HG03045 (cell line): ENCODE data around the gene ALS2CL.

ENCODE experiments used
- ATAC-seq: cut with Tn5 transposase; IDR thresholded peaks from one replicate; pipeline ENCODE4 v1.9.1; 2021; ENCODE audit warnings: mild to moderate bottlenecking, moderate library complexity; ENCODE audit not compliant: unreplicated experiment

Gene ALS2CL

DNA sequence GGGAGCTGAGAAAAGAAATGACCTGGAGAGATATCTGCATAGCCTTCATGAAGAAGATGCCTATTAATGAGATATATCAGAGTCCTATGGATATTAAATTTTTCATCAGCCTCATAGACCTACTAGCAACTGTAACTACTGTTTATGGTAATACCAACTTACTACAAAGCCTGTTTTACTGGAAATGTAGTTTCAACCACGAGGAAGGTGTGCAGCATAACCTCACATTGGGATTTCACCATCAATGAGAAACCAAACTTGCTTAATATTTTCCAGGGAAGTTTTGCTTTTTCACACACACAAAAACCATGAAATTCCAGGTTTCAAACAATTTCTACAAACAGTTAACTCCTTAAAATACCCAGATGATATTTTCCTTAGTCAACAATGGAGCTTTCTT lies 49.8 kb downstream of the ALS2CL start:
- no peak for ATAC-seq

DNA sequence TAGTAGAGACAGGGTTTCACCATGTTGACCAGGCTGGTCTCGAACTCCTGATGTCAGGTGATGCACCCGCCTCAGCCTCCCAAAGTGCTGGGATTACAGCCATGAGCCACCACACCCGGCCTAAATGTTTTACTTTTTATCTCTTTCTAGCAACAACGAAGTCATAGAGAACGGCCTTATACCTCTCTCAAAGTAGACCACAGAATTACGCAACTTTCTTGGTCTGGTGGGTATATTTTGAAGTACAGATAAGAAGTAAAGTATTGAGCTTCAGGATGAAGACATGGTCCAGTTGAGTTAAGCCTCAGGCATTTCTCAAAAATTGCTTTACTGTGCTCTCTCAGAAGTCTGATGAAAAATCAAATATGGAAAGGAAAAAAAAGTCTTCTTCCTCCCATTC lies 50.5 kb downstream of the ALS2CL start:
- ATAC-seq: no peak

GRCh38 chr3:46640927-46641326 lies 52.6 kb downstream of the ALS2CL start:
- ATAC-seq: no peak

DNA sequence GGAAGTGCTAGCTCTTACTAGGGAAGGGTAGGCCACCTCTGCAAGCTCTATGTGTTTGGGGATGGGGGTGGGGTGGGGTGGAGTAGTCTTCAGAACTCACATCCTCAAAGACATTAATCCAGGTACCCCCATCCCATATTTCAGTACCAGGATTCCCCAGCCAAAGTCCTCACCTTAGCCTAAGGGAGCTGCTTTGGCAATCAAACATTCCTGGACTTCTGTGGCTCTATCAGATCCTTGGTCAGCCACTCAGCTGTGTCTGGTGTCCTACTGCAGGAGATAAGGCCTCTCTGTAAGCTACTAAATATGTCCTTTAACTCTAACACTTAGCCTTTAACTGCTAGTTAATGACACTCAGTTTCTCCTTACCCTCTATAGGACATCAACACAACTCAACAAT lies 54.3 kb downstream of the ALS2CL start:
- no peak for ATAC-seq

GRCh38 chr3:46634856-46635255 lies 58.6 kb downstream of the ALS2CL start:
- ATAC-seq: no peak

DNA sequence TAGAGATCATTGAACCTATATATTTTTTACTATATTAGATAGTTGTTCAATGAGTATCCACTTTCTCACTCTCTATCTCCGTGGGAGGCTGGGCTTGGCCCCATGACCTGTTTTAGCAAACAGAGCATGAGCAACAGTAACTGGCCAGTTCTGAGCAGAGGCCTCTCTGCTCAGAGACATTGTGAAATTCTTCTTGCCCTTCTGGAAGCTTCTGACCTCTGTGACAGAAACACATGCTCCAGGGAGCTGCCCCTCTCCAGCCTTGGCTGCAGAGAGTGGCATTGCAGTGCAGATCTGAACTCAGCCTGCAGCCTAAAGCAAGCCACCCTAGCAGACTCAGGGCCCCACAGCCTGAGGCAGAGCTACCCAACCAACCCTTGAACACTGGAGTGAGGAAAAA lies 60.7 kb downstream of the ALS2CL start:
- no peak for ATAC-seq

GRCh38 chr3:46629551-46630517 lies 63.6 kb downstream of the ALS2CL start:
- ATAC-seq: peak; percentile 83

- ATAC-seq: no peak
Measured at GRCh38 chr3:46628901-46629369, 64.5 kb downstream of the ALS2CL start.

- ATAC-seq: no peak
Measured at GRCh38 chr3:46627078-46627477, 66.4 kb downstream of the ALS2CL start.

DNA sequence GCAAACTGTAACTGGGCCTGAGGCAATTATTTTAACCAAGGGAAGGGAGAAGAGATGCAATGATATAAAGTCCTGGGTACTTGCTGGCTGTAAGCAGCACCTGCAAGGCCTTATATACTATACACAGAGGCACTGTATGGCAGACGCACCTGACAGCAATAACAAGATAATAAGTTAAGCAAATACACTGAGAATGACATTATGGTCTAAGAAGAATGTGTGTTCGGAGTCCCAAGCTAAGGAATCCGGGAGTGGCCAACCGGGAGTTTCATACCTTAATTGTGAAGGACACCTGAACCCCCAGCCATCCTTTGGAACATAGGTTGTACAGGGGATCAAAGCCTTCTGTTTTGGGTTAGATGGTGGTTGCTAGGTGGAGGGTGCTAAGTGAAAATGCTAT lies 67.4 kb downstream of the ALS2CL start:
- ATAC-seq: no peak

- ATAC-seq: no peak
Measured at GRCh38 chr3:46624975-46625490, 68.4 kb downstream of the ALS2CL start.

- no peak for ATAC-seq
Measured at GRCh38 chr3:46624533-46624932, 68.9 kb downstream of the ALS2CL start.

- no peak for ATAC-seq
Measured at GRCh38 chr3:46619845-46620778, 73.4 kb downstream of the ALS2CL start.
